Gastroesophageal sphincter (tissue), 4 donors: ENCODE data around the gene CDAN1. TPM values are rescaled to one million over a fixed set of nuclear protein-coding genes. Genes with fewer than 3 reads are reported as not detected.
A peak's percentile ranks its signal among the peaks of the same experiment; 100 is the strongest.

ENCODE experiments used
- ATAC-seq: fragments of 150-250 bp; one replicate; pipeline ENCODE4 v1.9.1; 2016; ENCODE audit warnings: mild to moderate bottlenecking, moderate library complexity
- H3K27ac ChIP-seq, 4 donors: fragments of 200-600 bp; sonication (generic) in 3 of 4; 1 replicate in 3 of 4; 2 replicates in 1 of 4; pipeline ENCODE4 v1.5.1; 2016 to 2019
- H3K27me3 ChIP-seq: fragments of 200-600 bp; sonication (generic); one replicate; pipeline ENCODE4 v1.5.1; 2019
- H3K36me3 ChIP-seq, 2 donors: fragments of 200-600 bp; sonication (generic); one replicate each; pipeline ENCODE4 v1.5.1; 2019; ENCODE audit warnings: control low read depth in 1 of 2
- H3K4me1 ChIP-seq, 3 donors: fragments of 200-600 bp; sonication (generic); 1 replicate in 2 of 3; 2 replicates in 1 of 3; pipeline ENCODE4 v1.5.1; 2016 to 2019; ENCODE audit warnings: control low read depth in 2 of 3
- H3K4me3 ChIP-seq, 2 donors: fragments of 200-600 bp; sonication (generic); one replicate each; pipeline ENCODE4 v1.5.1; 2019; ENCODE audit warnings: mild to moderate bottlenecking in 1 of 2, moderate library complexity in 1 of 2
- H3K9me3 ChIP-seq, 3 donors: fragments of 200-600 bp; sonication (generic); one replicate each; pipeline ENCODE4 v1.5.1; 2017 to 2019; ENCODE audit warnings: control low read depth in 2 of 3
- EP300 ChIP-seq: sonication (generic); formaldehyde crosslinking; IDR thresholded peaks from one replicate; pipeline ENCODE4 v1.6.1; 2017; ENCODE audit warnings: antibody characterized with exemption, mild to moderate bottlenecking
- POLR2A ChIP-seq, 2 donors: fragments of 450-650 bp; IDR thresholded peaks; one replicate each; pipeline ENCODE4 v1.6.1; 2017; ENCODE audit warnings: antibody characterized with exemption in 2 of 2, mild to moderate bottlenecking in 2 of 2, moderate library complexity in 1 of 2
- POLR2AphosphoS5 ChIP-seq: sonication (generic); formaldehyde crosslinking; IDR thresholded peaks from one replicate; pipeline ENCODE4 v1.6.1; 2017; ENCODE audit warnings: antibody characterized with exemption
- WGBS, 2 donors: methylation state at CpG; one replicate each; pipeline ENCODE4 v1.1.5; 2018; ENCODE audit warnings: low coverage in 1 of 2; 5-methylcytosine and 5-hydroxymethylcytosine counted together
- total RNA-seq, 4 donors: library from RNA; depleted of rRNA; stranded (reverse); fragments of >200 nt; gene quantifications; one replicate each; pipeline ENCODE4 v1.1.0, GENCODE V29; 2016
- TF ChIP-seq, protein P1 (sequence below), 4 experiments: fragments of 200-600 bp in 2 of 4; fragments of 450-650 bp in 2 of 4; sonication (generic) in 1 of 4; IDR thresholded peaks; one replicate each; pipeline ENCODE4 v1.5.1; 2017 to 2019; ENCODE audit warnings: antibody characterized with exemption in 4 of 4, mild to moderate bottlenecking in 2 of 4, moderate library complexity in 2 of 4

Gene CDAN1
- total RNA-seq, 4 donors from 2014 or later = 6.5 to 15.7 (median 12.1) TPM

DNA sequence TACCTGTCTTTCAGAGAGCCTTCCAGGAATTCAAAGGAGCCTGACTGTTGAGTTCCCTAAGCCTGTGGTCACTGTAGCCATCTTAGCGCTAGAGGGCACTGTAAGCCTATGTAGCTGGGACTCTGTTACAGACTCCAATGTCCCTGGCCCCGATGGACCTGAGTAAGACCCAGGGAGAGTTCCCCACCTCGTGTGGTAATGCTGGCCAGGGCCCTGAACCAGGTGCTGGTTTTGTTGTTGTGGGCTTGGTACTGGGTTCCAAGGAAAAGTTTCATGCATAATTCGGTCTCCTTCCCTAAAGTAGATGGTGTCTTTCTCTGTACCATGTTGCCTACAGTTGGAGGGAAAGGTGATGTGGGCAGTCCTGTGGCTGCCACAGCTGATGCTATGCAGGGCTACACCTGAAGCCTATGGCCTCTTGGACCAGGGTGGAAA is 32.4 kb downstream of the CDAN1 start:
- Histone ChIP-seq H3K36me3 (peaks cover 0 to 39% of the 10 kb centered on the region in 2 donors), H3K9me3 (no peaks in the 10 kb centered on the region), H3K4me3 (no peak overlapping the region), H3K27me3 (no peaks in the 10 kb centered on the region), H3K4me1 (peaks cover 0 to 29% (median 8%) of the 10 kb centered on the region in 3 donors), H3K27ac (peak overlapping the region in 1 of 4 donors; percentile 22)
- ATAC-seq = peak; percentile 88
- WGBS, 2 donors = 0 to 20% methylated on average over 1 of the region's 4 CpGs
- TF ChIP-seq, protein P1, sequence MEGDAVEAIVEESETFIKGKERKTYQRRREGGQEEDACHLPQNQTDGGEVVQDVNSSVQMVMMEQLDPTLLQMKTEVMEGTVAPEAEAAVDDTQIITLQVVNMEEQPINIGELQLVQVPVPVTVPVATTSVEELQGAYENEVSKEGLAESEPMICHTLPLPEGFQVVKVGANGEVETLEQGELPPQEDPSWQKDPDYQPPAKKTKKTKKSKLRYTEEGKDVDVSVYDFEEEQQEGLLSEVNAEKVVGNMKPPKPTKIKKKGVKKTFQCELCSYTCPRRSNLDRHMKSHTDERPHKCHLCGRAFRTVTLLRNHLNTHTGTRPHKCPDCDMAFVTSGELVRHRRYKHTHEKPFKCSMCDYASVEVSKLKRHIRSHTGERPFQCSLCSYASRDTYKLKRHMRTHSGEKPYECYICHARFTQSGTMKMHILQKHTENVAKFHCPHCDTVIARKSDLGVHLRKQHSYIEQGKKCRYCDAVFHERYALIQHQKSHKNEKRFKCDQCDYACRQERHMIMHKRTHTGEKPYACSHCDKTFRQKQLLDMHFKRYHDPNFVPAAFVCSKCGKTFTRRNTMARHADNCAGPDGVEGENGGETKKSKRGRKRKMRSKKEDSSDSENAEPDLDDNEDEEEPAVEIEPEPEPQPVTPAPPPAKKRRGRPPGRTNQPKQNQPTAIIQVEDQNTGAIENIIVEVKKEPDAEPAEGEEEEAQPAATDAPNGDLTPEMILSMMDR (IDR thresholded peaks at IDR 0.05) = peak; percentile 56 to 82 (median 74)
- TF ChIP-seq POLR2AphosphoS5 = no peak
- no peak for TF ChIP-seq POLR2A (IDR thresholded peaks at IDR 0.05)
- TF ChIP-seq EP300 = no peak

DNA sequence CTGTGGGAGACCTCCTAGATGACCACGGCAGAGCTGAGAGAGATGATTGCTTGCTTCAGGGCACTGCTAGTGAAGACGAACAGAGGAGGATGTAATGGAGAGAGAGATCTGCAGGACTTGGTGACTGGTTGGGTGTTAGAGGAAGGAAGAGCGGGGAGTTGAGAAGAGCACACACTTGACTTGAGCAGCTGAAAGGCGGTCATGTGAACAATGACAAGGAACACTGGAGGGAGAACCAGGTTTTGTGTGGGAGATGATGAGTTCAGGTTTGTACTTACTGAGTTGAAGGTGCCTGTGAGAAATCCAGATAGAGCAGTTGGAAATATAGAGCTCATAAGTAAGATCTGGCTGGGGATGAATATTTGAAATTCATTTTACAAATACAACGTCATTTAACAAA is 40.3 kb downstream of the CDAN1 start:
- Histone ChIP-seq H3K4me3 (no peak overlapping the region), H3K9me3 (no peaks in the 10 kb centered on the region), H3K36me3 (peaks cover 0 to 99% of the 10 kb centered on the region in 2 donors), H3K27ac (no peak overlapping the region), H3K27me3 (no peaks in the 10 kb centered on the region), H3K4me1 (peaks cover 0 to 6% (median 0%) of the 10 kb centered on the region in 3 donors)
- WGBS, 2 donors = 74 to 77% methylated on average over 3 to 5 of the region's 5 CpGs
- ATAC-seq = no peak
- TF ChIP-seq, protein P1 (IDR thresholded peaks at IDR 0.05) = no peak
- TF ChIP-seq POLR2A (IDR thresholded peaks at IDR 0.05) = no peak
- TF ChIP-seq POLR2AphosphoS5 = no peak
- no peak for TF ChIP-seq EP300

DNA sequence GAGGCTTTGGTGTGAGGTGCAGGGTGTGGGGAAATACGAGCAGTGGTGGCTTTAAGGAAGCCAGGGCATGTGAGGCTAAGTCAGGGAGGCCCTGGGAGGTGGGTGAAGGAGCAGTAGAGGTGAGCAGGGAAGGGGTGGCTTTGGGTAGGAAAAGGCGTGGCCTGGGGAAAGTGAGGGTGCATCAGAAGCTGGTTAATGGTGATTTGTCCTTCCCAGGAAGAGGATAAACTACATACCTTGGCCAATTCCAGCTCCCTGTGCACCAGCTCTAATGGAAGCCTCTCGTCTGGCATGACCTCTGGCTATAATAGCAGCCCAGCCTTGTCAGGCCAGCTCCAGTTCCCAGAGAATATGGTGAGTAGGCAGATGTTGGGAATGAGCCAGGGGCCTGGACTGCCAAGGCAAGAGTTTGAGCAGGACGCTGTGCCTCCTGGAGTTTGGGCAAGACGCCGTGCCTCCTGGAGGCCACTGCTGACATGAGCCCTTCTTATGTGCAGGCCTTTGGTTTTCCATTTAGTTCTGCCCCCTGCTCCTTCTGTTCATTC is 41.3 kb downstream of the CDAN1 start:
- WGBS, 2 donors = 71 to 83% methylated on average over 2 to 5 of the region's 6 CpGs
- no peak for ATAC-seq

GRCh38 chr15:42694398-42694797 is 42.5 kb downstream of the CDAN1 start:
- Histone ChIP-seq H3K9me3 (no peaks in the 10 kb centered on the region), H3K27ac (no peak overlapping the region), H3K36me3 (peaks cover 0 to 99% of the 10 kb centered on the region in 2 donors), H3K4me3 (no peak overlapping the region), H3K4me1 (peaks cover 0 to 6% (median 0%) of the 10 kb centered on the region in 3 donors), H3K27me3 (no peaks in the 10 kb centered on the region)
- 93 to 95% methylated on average over 8 to 9 of the region's 10 CpGs for WGBS, 2 donors
- TF ChIP-seq, protein P1 (IDR thresholded peaks at IDR 0.05) = no peak
- TF ChIP-seq EP300 = no peak
- TF ChIP-seq POLR2AphosphoS5 = no peak
- TF ChIP-seq POLR2A (IDR thresholded peaks at IDR 0.05) = no peak
- no peak for ATAC-seq

More for the DNA sequence above, 41.3 kb downstream of the CDAN1 start:
- Histone ChIP-seq H3K36me3 (peaks cover 0 to 99% of the 10 kb centered on the region in 2 donors), H3K4me3 (no peak overlapping the region), H3K27me3 (no peaks in the 10 kb centered on the region), H3K4me1 (peaks cover 0 to 6% (median 0%) of the 10 kb centered on the region in 3 donors), H3K27ac (no peak overlapping the region), H3K9me3 (no peaks in the 10 kb centered on the region)
- TF ChIP-seq, protein P1 (IDR thresholded peaks at IDR 0.05) = peak in 1 of 4 experiments; percentile 6
- no peak for TF ChIP-seq POLR2A (IDR thresholded peaks at IDR 0.05)

GRCh38 chr15:42693942-42694341 is 43.0 kb downstream of the CDAN1 start:
- WGBS, 2 donors = 93 to 100% methylated on average over 1 to 3 of the region's 6 CpGs
- Histone ChIP-seq H3K27me3 (no peaks in the 10 kb centered on the region), H3K4me3 (no peak overlapping the region), H3K4me1 (peaks cover 0 to 6% (median 0%) of the 10 kb centered on the region in 3 donors), H3K9me3 (no peaks in the 10 kb centered on the region), H3K36me3 (peaks cover 0 to 100% of the 10 kb centered on the region in 2 donors), H3K27ac (no peak overlapping the region)
- no peak for ATAC-seq
- no peak for TF ChIP-seq EP300
- TF ChIP-seq, protein P1 (IDR thresholded peaks at IDR 0.05) = no peak
- TF ChIP-seq POLR2AphosphoS5 = no peak
- no peak for TF ChIP-seq POLR2A (IDR thresholded peaks at IDR 0.05)
